ENCODE measurements around the gene COX7A2.

Gene COX7A2

GRCh38 chr6:75279418-75279817 is 35.8 kb upstream of the COX7A2 start:
- Mint-ChIP-seq H3K36me3 (peaks cover 16% of the 10 kb centered on the region), H3K4me1 (ENCODE audit: low read depth) (peaks cover 69% of the 10 kb centered on the region), H3K27me3 (no peaks in the 10 kb centered on the region), H3K9me3 (ENCODE audit: low read depth) (no peaks in the 10 kb centered on the region), H3K4me3 (no peak overlapping the region), H3K27ac (peak overlapping the region; percentile 87)

GRCh38 chr6:75278474-75279077 is 35.0 kb upstream of the COX7A2 start:
- Mint-ChIP-seq H3K4me1 (ENCODE audit: low read depth) (peaks cover 77% of the 10 kb centered on the region), H3K4me3 (peak overlapping the region; percentile 21), H3K36me3 (peaks cover 18% of the 10 kb centered on the region), H3K27ac (peak overlapping the region; percentile 83), H3K27me3 (no peaks in the 10 kb centered on the region), H3K9me3 (ENCODE audit: low read depth) (no peaks in the 10 kb centered on the region)

GRCh38 chr6:75275067-75275466 is 31.5 kb upstream of the COX7A2 start:
- H3K27ac Mint-ChIP-seq = peak overlapping the region; percentile 87
- no peaks in the 10 kb centered on the region for H3K9me3 Mint-ChIP-seq (ENCODE audit: low read depth)
- peaks cover 79% of the 10 kb centered on the region for H3K4me1 Mint-ChIP-seq (ENCODE audit: low read depth)
- no peaks in the 10 kb centered on the region for H3K27me3 Mint-ChIP-seq
- H3K4me3 Mint-ChIP-seq = peak overlapping the region; percentile 0
- H3K36me3 Mint-ChIP-seq = peaks cover 25% of the 10 kb centered on the region

- H3K27ac Mint-ChIP-seq = no peak overlapping the region
- H3K9me3 Mint-ChIP-seq (ENCODE audit: low read depth) = no peaks in the 10 kb centered on the region
Observed at GRCh38 chr6:75273009-75273408, 29.4 kb upstream of the COX7A2 start.

GRCh38 chr6:75272145-75272840 is 28.7 kb upstream of the COX7A2 start:
- H3K9me3 Mint-ChIP-seq (ENCODE audit: low read depth) = no peaks in the 10 kb centered on the region
- no peak overlapping the region for H3K4me3 Mint-ChIP-seq
- H3K27ac Mint-ChIP-seq = no peak overlapping the region
- peaks cover 82% of the 10 kb centered on the region for H3K4me1 Mint-ChIP-seq (ENCODE audit: low read depth)
- H3K27me3 Mint-ChIP-seq = no peaks in the 10 kb centered on the region
- peaks cover 19% of the 10 kb centered on the region for H3K36me3 Mint-ChIP-seq

More at GRCh38 chr6:75273009-75273408, 29.4 kb upstream of the COX7A2 start:
- Mint-ChIP-seq H3K36me3 (peaks cover 19% of the 10 kb centered on the region), H3K4me1 (ENCODE audit: low read depth) (peaks cover 75% of the 10 kb centered on the region), H3K4me3 (no peak overlapping the region), H3K27me3 (no peaks in the 10 kb centered on the region)

GRCh38 chr6:75268988-75269354 is 25.4 kb upstream of the COX7A2 start:
- H3K36me3 Mint-ChIP-seq = peaks cover 9% of the 10 kb centered on the region
- no peak overlapping the region for H3K4me3 Mint-ChIP-seq
- H3K9me3 Mint-ChIP-seq (ENCODE audit: low read depth) = no peaks in the 10 kb centered on the region
- H3K4me1 Mint-ChIP-seq (ENCODE audit: low read depth) = peaks cover 59% of the 10 kb centered on the region
- H3K27ac Mint-ChIP-seq = peak overlapping the region; percentile 70
- no peaks in the 10 kb centered on the region for H3K27me3 Mint-ChIP-seq

- Mint-ChIP-seq H3K9me3 (ENCODE audit: low read depth) (no peaks in the 10 kb centered on the region), H3K27me3 (no peaks in the 10 kb centered on the region), H3K27ac (peak overlapping the region; percentile 70), H3K4me3 (no peak overlapping the region), H3K36me3 (peaks cover 7% of the 10 kb centered on the region), H3K4me1 (ENCODE audit: low read depth) (peaks cover 56% of the 10 kb centered on the region)
Observed at GRCh38 chr6:75268121-75268987, 24.8 kb upstream of the COX7A2 start.

- peak overlapping the region; percentile 19 for H3K27ac Mint-ChIP-seq
- H3K9me3 Mint-ChIP-seq (ENCODE audit: low read depth) = no peaks in the 10 kb centered on the region
- H3K36me3 Mint-ChIP-seq = peaks cover 6% of the 10 kb centered on the region
- H3K27me3 Mint-ChIP-seq = no peaks in the 10 kb centered on the region
- H3K4me1 Mint-ChIP-seq (ENCODE audit: low read depth) = peaks cover 49% of the 10 kb centered on the region
- H3K4me3 Mint-ChIP-seq = no peak overlapping the region
Observed at GRCh38 chr6:75267461-75267860, 23.9 kb upstream of the COX7A2 start.

GRCh38 chr6:75266716-75267291 is 23.2 kb upstream of the COX7A2 start:
- Mint-ChIP-seq H3K36me3 (peaks cover 6% of the 10 kb centered on the region), H3K9me3 (ENCODE audit: low read depth) (no peaks in the 10 kb centered on the region), H3K4me1 (ENCODE audit: low read depth) (peaks cover 43% of the 10 kb centered on the region), H3K27ac (no peak overlapping the region), H3K27me3 (no peaks in the 10 kb centered on the region), H3K4me3 (no peak overlapping the region)

- Mint-ChIP-seq H3K9me3 (ENCODE audit: low read depth) (no peaks in the 10 kb centered on the region), H3K4me1 (ENCODE audit: low read depth) (peaks cover 17% of the 10 kb centered on the region), H3K27me3 (no peaks in the 10 kb centered on the region), H3K4me3 (no peak overlapping the region), H3K27ac (no peak overlapping the region), H3K36me3 (peaks cover 11% of the 10 kb centered on the region)
Observed at GRCh38 chr6:75263401-75263750, 19.8 kb upstream of the COX7A2 start.

- Mint-ChIP-seq H3K36me3 (peaks cover 11% of the 10 kb centered on the region), H3K4me3 (no peak overlapping the region), H3K27ac (no peak overlapping the region), H3K27me3 (no peaks in the 10 kb centered on the region), H3K9me3 (ENCODE audit: low read depth) (no peaks in the 10 kb centered on the region), H3K4me1 (ENCODE audit: low read depth) (peaks cover 12% of the 10 kb centered on the region)
Observed at GRCh38 chr6:75262716-75263400, 19.3 kb upstream of the COX7A2 start.

GRCh38 chr6:75261299-75261698 is 17.7 kb upstream of the COX7A2 start:
- Mint-ChIP-seq H3K4me1 (ENCODE audit: low read depth) (no peaks in the 10 kb centered on the region), H3K9me3 (ENCODE audit: low read depth) (no peaks in the 10 kb centered on the region), H3K27me3 (no peaks in the 10 kb centered on the region), H3K36me3 (peaks cover 11% of the 10 kb centered on the region), H3K4me3 (no peak overlapping the region), H3K27ac (no peak overlapping the region)

GRCh38 chr6:75257343-75258087 is 13.9 kb upstream of the COX7A2 start:
- Mint-ChIP-seq H3K4me1 (ENCODE audit: low read depth) (no peaks in the 10 kb centered on the region), H3K36me3 (peaks cover 5% of the 10 kb centered on the region), H3K27me3 (no peaks in the 10 kb centered on the region), H3K9me3 (ENCODE audit: low read depth) (no peaks in the 10 kb centered on the region), H3K4me3 (no peak overlapping the region), H3K27ac (no peak overlapping the region)

- peaks cover 2% of the 10 kb centered on the region for H3K4me1 Mint-ChIP-seq (ENCODE audit: low read depth)
- H3K27me3 Mint-ChIP-seq = no peaks in the 10 kb centered on the region
- no peaks in the 10 kb centered on the region for H3K9me3 Mint-ChIP-seq (ENCODE audit: low read depth)
- no peak overlapping the region for H3K4me3 Mint-ChIP-seq
- H3K27ac Mint-ChIP-seq = no peak overlapping the region
- no peaks in the 10 kb centered on the region for H3K36me3 Mint-ChIP-seq
Observed at GRCh38 chr6:75250552-75250951, 7.0 kb upstream of the COX7A2 start.

Data from activated naive CD8-positive, alpha-beta T cell (primary cell).